HFFc6 (cell line): Measurements from ENCODE around the gene POC1A. TPM values are rescaled to one million over a fixed set of nuclear protein-coding genes. Genes with fewer than 3 reads are reported as not detected.
"Not testable (repeated sequence)": the region's sequence is repeated elsewhere in the genome, so short reads cannot be mapped to it uniquely, and the experiment has no call there.

Experiments used
- DNase-seq: peaks from one replicate; pipeline ENCODE4 v3.0.0-alpha.2; 2018
- H3K27ac Mint-ChIP-seq: 2 replicates; pipeline ENCODE4 v1.8.0; 2020; ENCODE audit warnings: mild to moderate bottlenecking, mixed read lengths
- H3K27me3 Mint-ChIP-seq: 2 replicates; pipeline ENCODE4 v1.8.0; 2021; ENCODE audit warnings: mild to moderate bottlenecking, moderate library complexity, mixed read lengths; ENCODE audit not compliant: insufficient read depth
- H3K36me3 Mint-ChIP-seq: 2 replicates; pipeline ENCODE4 v1.8.0; 2021; ENCODE audit warnings: low read depth, mixed read lengths
- H3K4me1 Mint-ChIP-seq: 2 replicates; pipeline ENCODE4 v1.8.0; 2020; ENCODE audit warnings: low read depth, mixed read lengths
- H3K4me3 Mint-ChIP-seq: 2 replicates; pipeline ENCODE4 v1.8.0; 2020; ENCODE audit warnings: mild to moderate bottlenecking, moderate library complexity, mixed read lengths
- H3K9me3 Mint-ChIP-seq: 2 replicates; pipeline ENCODE4 v1.8.0; 2020; ENCODE audit warnings: mild to moderate bottlenecking, mixed read lengths
- total RNA-seq, 6 experiments: library from RNA; stranded (reverse); fragmentation: NEBNext Ultra II Directional; extraction: Animal tissue kit (Norgen Biotek cat#: 25700); gene quantifications; 2 replicates in 1 of 6; 3 replicates in 5 of 6; pipeline ENCODE4 v1.2.3, GENCODE V29; 2021
- TF ChIP-seq, protein P1 (sequence below): fragments of 200-600 bp; sonication (generic); IDR thresholded peaks from 2 replicates; pipeline ENCODE4 v1.5.0; 2021; ENCODE audit warnings: antibody characterized with exemption, mild to moderate bottlenecking

POC1A gene
- total RNA-seq, 6 experiments from 2014 or later: 11.0 to 21.3 (median 20.5) TPM

DNA sequence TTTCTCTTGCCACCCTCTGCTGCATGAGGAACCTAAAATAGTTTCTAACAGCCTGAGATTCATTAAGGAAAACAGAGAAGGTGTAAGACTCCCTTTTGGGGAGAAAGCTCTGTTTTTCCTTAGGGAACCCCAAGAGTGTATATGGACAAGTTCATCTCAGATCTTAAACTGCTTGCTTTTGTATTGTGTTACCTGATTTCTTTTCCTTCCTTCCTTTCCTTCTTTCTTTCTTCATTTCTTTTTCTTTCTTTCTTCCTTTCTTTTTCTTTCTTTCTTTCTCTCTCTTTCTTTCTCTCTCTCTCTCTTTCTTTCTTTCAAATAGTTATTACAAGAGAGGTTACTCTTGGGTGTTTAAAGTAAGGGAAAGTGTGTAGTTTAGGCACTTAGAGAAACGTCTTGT lies 5.3 kb upstream of the POC1A start:
- no peak overlapping the region for H3K4me3 Mint-ChIP-seq
- TF ChIP-seq, protein P1, sequence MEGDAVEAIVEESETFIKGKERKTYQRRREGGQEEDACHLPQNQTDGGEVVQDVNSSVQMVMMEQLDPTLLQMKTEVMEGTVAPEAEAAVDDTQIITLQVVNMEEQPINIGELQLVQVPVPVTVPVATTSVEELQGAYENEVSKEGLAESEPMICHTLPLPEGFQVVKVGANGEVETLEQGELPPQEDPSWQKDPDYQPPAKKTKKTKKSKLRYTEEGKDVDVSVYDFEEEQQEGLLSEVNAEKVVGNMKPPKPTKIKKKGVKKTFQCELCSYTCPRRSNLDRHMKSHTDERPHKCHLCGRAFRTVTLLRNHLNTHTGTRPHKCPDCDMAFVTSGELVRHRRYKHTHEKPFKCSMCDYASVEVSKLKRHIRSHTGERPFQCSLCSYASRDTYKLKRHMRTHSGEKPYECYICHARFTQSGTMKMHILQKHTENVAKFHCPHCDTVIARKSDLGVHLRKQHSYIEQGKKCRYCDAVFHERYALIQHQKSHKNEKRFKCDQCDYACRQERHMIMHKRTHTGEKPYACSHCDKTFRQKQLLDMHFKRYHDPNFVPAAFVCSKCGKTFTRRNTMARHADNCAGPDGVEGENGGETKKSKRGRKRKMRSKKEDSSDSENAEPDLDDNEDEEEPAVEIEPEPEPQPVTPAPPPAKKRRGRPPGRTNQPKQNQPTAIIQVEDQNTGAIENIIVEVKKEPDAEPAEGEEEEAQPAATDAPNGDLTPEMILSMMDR: no peak

DNA sequence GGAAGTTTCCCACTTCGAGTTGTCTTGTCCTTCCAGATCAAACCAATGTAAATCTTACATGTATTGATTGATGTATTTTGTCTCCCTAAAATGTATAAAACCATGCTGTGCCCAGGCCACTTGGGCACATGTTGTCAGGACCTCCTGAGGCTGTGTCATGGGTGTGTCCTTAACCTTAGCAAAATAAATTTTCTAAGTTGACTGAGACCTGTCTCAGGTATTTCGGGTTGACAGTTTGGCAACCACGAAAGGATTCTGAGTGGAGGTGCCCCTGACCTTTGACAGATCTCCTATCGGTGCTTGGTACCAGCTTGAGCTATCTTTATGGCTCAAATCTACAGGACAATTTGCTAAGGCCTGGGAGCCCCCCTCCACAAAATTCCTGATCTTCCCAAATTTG lies 1.7 kb upstream of the POC1A start:
- Mint-ChIP-seq H3K4me1 (peaks cover 20% of the 10 kb centered on the region), H3K4me3 (peak overlapping the region; percentile 32), H3K27me3 (peaks cover 2% of the 10 kb centered on the region; the same call in 1 of the 2 replicates), H3K36me3 (no peaks in the 10 kb centered on the region), H3K9me3 (no peaks in the 10 kb centered on the region), H3K27ac (peak overlapping the region; percentile 93)
- no peak for DNase-seq
- TF ChIP-seq, protein P1: no peak

More for the DNA sequence above, 5.3 kb upstream of the POC1A start:
- no peak overlapping the region for H3K27ac Mint-ChIP-seq
- H3K36me3 Mint-ChIP-seq: no peaks in the 10 kb centered on the region
- H3K4me1 Mint-ChIP-seq: peaks cover 6% of the 10 kb centered on the region
- H3K9me3 Mint-ChIP-seq: no peaks in the 10 kb centered on the region
- peaks cover 2% of the 10 kb centered on the region; the same call in 1 of the 2 replicates for H3K27me3 Mint-ChIP-seq
- no peak for DNase-seq

DNA sequence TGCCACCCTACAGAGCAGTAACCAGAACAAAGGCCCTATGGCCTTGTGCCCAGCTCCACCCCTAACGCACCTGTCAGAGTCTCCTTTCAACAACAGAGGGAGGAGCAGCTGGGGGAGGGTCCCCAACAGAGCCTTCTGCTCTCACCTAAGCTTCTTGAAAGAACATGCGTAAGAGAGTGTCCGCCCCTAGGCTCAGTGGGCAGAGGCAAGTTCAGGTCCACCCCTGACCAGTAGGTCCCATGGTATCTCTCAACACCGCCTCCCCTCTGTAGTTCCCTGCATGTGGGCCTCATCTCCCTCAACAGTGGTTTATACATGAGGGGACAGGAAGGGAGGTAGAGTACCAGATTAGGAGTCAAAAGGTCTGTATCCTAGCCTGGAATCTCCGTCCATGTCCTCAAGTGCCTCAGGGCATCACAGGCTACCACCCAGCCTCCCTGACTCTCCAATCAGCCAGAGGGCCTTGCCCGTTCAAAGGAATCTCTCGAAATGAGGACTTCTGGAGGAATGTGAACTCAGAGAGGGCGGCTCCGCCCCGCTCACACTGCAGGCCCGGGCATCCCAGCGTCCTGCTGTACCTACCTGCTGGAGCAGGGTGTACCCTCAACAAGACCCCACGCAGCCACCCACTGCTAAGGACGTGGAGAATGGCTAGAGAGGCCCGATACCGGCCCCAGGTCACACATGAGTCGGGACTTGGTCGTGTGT lies 680 bp downstream of the POC1A start:
- peaks cover 20% of the 10 kb centered on the region for H3K4me1 Mint-ChIP-seq
- DNase-seq: peak; percentile 73
- no peaks in the 10 kb centered on the region for H3K27me3 Mint-ChIP-seq
- H3K9me3 Mint-ChIP-seq: no peaks in the 10 kb centered on the region
- TF ChIP-seq, protein P1: no peak
- peak overlapping the region; percentile 95 for H3K4me3 Mint-ChIP-seq
- 0 out of 2 replicates have a peak, but pooled peaks cover 6% of the 10 kb centered on the region for H3K36me3 Mint-ChIP-seq
- H3K27ac Mint-ChIP-seq: peak overlapping the region; percentile 93

DNA sequence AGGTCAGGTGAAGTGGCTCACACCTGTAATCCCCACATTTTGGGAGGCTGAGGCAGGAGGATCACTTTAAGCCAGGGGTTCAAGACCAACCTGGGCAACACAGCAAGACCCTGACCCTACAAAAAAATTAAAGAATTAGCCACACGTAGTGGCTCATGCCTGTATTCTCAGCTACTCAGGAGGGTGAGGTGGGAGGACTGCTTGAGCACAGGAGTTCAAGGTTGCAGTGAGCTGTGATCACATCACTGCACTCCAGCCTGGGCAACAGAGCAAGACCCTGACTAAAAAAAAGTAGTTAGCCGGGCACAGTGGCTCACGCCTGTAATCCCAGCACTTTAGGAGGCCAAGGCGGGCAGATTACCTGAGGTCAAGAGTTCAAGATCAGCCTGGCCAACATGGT lies 2.2 kb downstream of the POC1A start:
- not testable (repeated sequence) for H3K27ac Mint-ChIP-seq, H3K27me3 Mint-ChIP-seq, H3K9me3 Mint-ChIP-seq, H3K4me3 Mint-ChIP-seq, DNase-seq, H3K36me3 Mint-ChIP-seq
- H3K4me1 Mint-ChIP-seq: peaks cover 20% of the 10 kb centered on the region

DNA sequence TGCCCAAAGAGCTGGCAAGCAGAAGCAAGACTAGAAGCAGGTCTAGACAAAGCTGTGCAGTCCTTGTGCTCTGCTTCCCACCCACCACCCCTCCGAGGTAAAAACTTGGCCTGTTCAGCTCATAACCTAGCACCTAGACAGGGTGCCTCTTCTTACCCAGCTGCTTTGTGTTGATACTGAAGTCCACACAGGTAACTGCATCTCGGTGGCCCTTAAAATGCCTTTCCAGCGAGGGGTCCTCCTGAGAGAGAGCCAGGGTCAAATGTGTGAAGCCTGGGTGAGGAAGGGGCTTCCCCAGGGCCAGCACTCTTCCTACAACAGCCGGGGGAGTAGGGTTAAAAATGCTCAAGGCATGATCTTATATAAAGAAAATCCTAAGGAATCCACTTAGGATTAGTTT lies 3.4 kb downstream of the POC1A start:
- Mint-ChIP-seq H3K36me3 (0 out of 2 replicates have a peak, but pooled peaks cover 6% of the 10 kb centered on the region), H3K4me3 (no peak overlapping the region), H3K27ac (no peak overlapping the region), H3K4me1 (peaks cover 20% of the 10 kb centered on the region), H3K27me3 (no peaks in the 10 kb centered on the region), H3K9me3 (no peaks in the 10 kb centered on the region)
- no peak for DNase-seq
- TF ChIP-seq, protein P1: no peak

DNA sequence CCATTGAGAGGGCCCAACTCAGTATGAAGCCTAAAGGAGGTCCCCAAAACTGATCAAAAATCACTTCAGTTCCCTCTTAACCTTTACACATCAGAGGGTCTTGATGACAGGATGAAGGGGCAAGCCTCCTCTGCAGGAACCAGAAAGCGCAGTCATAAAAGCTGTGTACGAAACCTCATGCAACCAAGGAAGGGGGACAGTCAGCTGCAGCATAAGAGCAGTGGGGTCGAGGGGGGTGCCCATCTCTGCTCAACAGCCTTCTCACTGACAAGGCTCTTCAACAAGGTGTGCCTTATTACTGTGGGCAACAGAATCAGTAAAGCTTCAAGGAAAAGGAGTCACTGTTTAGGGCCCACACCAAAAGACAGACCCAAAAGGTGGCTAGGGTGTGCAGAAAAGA lies 3.9 kb downstream of the POC1A start:
- no peak for DNase-seq
- Mint-ChIP-seq H3K36me3 (0 out of 2 replicates have a peak, but pooled peaks cover 6% of the 10 kb centered on the region), H3K4me3 (no peak overlapping the region), H3K27me3 (no peaks in the 10 kb centered on the region), H3K4me1 (peaks cover 20% of the 10 kb centered on the region), H3K9me3 (no peaks in the 10 kb centered on the region), H3K27ac (no peak overlapping the region)
- TF ChIP-seq, protein P1: no peak
